Small intestine (tissue), 7 donors: ENCODE results near the gene NFKB1. TPM values are rescaled to one million over a fixed set of nuclear protein-coding genes. Genes with fewer than 3 reads are reported as not detected.
"Not testable (repeated sequence)": the region's sequence is repeated elsewhere in the genome, so short reads cannot be mapped to it uniquely, and the experiment has no call there.

Source experiments
- DNase-seq, 2 donors: peaks; one replicate each; pipeline versions ENCODE4 v3.0.0 to v3.0.0-alpha.2; 2013
- FAIRE-seq: peaks from 2 replicates; lab custom pipeline; 2012; peaks lifted over from hg19 to GRCh38; lab: Jason Lieb, UNC
- H3K27ac ChIP-seq, 3 donors: one replicate each; pipeline ENCODE4 v1.5.1; 2013; ENCODE audit warnings: low read length in 2 of 3, mild to moderate bottlenecking in 2 of 3, control low read depth in 1 of 3, inconsistent platforms in 1 of 3, low read depth in 1 of 3, moderate library complexity in 1 of 3
- H3K27me3 ChIP-seq, 3 donors: one replicate each; pipeline ENCODE4 v1.6.1; 2013; ENCODE audit warnings: low read length in 3 of 3, inconsistent platforms in 1 of 3; ENCODE audit not compliant: control insufficient read depth in 3 of 3, insufficient read depth in 3 of 3
- H3K36me3 ChIP-seq, 3 donors: one replicate each; pipeline ENCODE4 v1.6.1; 2013; ENCODE audit warnings: low read length in 3 of 3, inconsistent platforms in 1 of 3, low read depth in 1 of 3, mild to moderate bottlenecking in 1 of 3, moderate library complexity in 1 of 3; ENCODE audit not compliant: control insufficient read depth in 3 of 3, insufficient read depth in 2 of 3
- H3K4me1 ChIP-seq, 3 donors: one replicate each; pipeline ENCODE4 v1.6.1; 2013; ENCODE audit warnings: low read length in 2 of 3, inconsistent platforms in 1 of 3, low read depth in 1 of 3, mild to moderate bottlenecking in 1 of 3, moderate library complexity in 1 of 3; ENCODE audit not compliant: control insufficient read depth in 3 of 3, insufficient read depth in 2 of 3
- H3K4me3 ChIP-seq, 3 donors: one replicate each; pipeline ENCODE4 v1.5.1; 2013; ENCODE audit warnings: low read length in 3 of 3, control low read depth in 1 of 3, inconsistent platforms in 1 of 3, low read depth in 1 of 3, mild to moderate bottlenecking in 1 of 3, moderate library complexity in 1 of 3
- H3K9me3 ChIP-seq, 2 donors: one replicate each; pipeline ENCODE4 v1.6.1; 2013; ENCODE audit warnings: low read depth in 1 of 2, low read length in 1 of 2; ENCODE audit not compliant: control insufficient read depth in 2 of 2, insufficient read depth in 1 of 2
- WGBS, 3 donors: extraction: QIAGEN DNeasy Blood & Tissue Kit; methylation state at CpG; one replicate each; pipeline ENCODE4 v1.1.7; 2013; 5-methylcytosine and 5-hydroxymethylcytosine counted together
- polyA plus RNA-seq, 4 donors: library from polyadenylated mRNA; stranded (reverse) in 3 of 4; unstranded in 1 of 4; fragments of 200-250 nt in 3 of 4; fragments of 120-200 nt in 1 of 4; gene quantifications; one replicate each; pipeline versions ENCODE4 v1.2.1 to v1.2.3, GENCODE V29; 2013
- donor health status: healthy with polysubstance abuse.
- donor health status: control.
- donor health status: control.
- donor health status: Bipolar disorder and iron deficiency.
- donor health status: healthy.

The NFKB1 gene
- polyA plus RNA-seq, 4 donors, result 12.7 to 29.6 (median 17.9) TPM

- Histone ChIP-seq H3K27me3 (no peaks in the 10 kb centered on the region), H3K4me1 (peaks cover 0 to 10% (median 6%) of the 10 kb centered on the region in 3 donors), H3K36me3 (peaks cover 0 to 2% (median 2%) of the 10 kb centered on the region in 3 donors), H3K9me3 (no peaks in the 10 kb centered on the region), H3K27ac (no peak overlapping the region), H3K4me3 (no peak overlapping the region)
- WGBS, 3 donors, result 75 to 92% (median 76%) methylated on average over 4 of the region's 4 CpGs
- FAIRE-seq (no peak), DNase-seq (no peak)
Observed at GRCh38 chr4:102564399-102565059, 63.4 kb downstream of the NFKB1 start.

GRCh38 chr4:102565696-102566095, 64.5 kb downstream of the NFKB1 start:
- DNase-seq (no peak), FAIRE-seq (no peak)
- no peaks in the 10 kb centered on the region for H3K27me3 ChIP-seq
- H3K27ac ChIP-seq, result no peak overlapping the region
- WGBS, 3 donors, result 46 to 86% (median 85%) methylated on average over 2 of the region's 2 CpGs
- no peaks in the 10 kb centered on the region for H3K9me3 ChIP-seq
- peaks cover 0 to 2% (median 2%) of the 10 kb centered on the region in 3 donors for H3K4me1 ChIP-seq
- no peak overlapping the region for H3K4me3 ChIP-seq
- H3K36me3 ChIP-seq, result peaks cover 0 to 6% (median 2%) of the 10 kb centered on the region in 3 donors

GRCh38 chr4:102566426-102566825, 65.3 kb downstream of the NFKB1 start:
- Histone ChIP-seq H3K4me3 (no peak overlapping the region), H3K27ac (no peak overlapping the region), H3K27me3 (no peaks in the 10 kb centered on the region), H3K9me3 (no peaks in the 10 kb centered on the region), H3K4me1 (no peaks in the 10 kb centered on the region), H3K36me3 (peaks cover 0 to 6% (median 2%) of the 10 kb centered on the region in 3 donors)
- DNase-seq (no peak), FAIRE-seq (no peak)

DNA sequence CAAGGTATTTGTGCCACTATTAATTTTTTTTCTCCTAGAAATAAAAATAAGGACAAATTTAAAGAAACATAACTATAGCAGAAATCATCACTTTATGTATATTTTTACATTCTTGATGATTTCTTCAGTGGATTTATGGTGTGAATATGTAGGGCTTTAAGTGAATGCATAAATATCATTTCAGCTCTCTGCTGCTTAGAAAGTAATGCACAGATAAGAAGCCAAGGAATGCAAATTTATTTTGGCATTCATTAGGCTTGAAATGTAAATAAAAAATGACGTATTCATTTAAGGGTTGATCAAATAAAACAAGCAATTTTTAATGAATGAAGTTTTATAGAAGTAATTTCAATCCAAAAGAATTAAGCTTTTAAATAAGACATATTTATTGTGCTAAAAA, 66.3 kb downstream of the NFKB1 start:
- FAIRE-seq (peak; percentile 59), DNase-seq (no peak)
- H3K4me1 ChIP-seq, result no peaks in the 10 kb centered on the region
- no peak overlapping the region for H3K27ac ChIP-seq
- H3K9me3 ChIP-seq, result no peaks in the 10 kb centered on the region
- no peaks in the 10 kb centered on the region for H3K27me3 ChIP-seq
- H3K4me3 ChIP-seq, result no peak overlapping the region
- peaks cover 0 to 6% (median 2%) of the 10 kb centered on the region in 3 donors for H3K36me3 ChIP-seq
- WGBS, 3 donors, result 67 to 82% (median 67%) methylated on average over 1 of the region's 1 CpG

GRCh38 chr4:102569200-102569599, 68.0 kb downstream of the NFKB1 start:
- DNase-seq, result no peak
- Histone ChIP-seq H3K36me3 (peaks cover 0 to 6% (median 2%) of the 10 kb centered on the region in 3 donors), H3K4me1 (no peaks in the 10 kb centered on the region), H3K4me3 (no peak overlapping the region), H3K27me3 (no peaks in the 10 kb centered on the region), H3K9me3 (no peaks in the 10 kb centered on the region), H3K27ac (no peak overlapping the region)
- FAIRE-seq, result no peak
- 63 to 78% (median 73%) methylated on average over 2 of the region's 2 CpGs for WGBS, 3 donors

DNA sequence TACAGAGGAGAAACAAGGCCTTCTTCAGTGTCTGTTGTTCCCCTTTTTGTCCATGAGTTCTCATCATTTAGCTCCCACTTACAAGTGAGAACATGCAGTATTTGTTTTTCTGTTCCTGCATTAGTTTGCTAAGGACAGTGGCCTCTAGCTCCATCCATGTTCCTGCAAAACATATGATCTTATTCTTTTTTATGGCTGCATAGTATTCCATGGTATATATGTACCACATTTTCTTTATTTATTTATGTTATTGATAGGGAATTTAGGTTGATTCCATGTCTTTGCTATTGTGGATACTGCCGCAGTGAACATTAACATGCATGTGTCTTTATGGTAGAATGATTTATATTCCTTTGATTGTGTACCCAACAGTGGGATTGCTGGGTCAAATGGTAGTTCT, 69.1 kb downstream of the NFKB1 start:
- not testable (repeated sequence) for FAIRE-seq, H3K4me3 ChIP-seq, H3K4me1 ChIP-seq, H3K27me3 ChIP-seq, H3K36me3 ChIP-seq, H3K9me3 ChIP-seq, H3K27ac ChIP-seq, DNase-seq
- 97 to 100% (median 99%) methylated on average over 1 of the region's 1 CpG for WGBS, 3 donors

- Histone ChIP-seq H3K9me3 (no peaks in the 10 kb centered on the region), H3K36me3 (peaks cover 3 to 10% (median 5%) of the 10 kb centered on the region in 3 donors), H3K27ac (no peak overlapping the region), H3K27me3 (no peaks in the 10 kb centered on the region), H3K4me1 (no peaks in the 10 kb centered on the region), H3K4me3 (no peak overlapping the region)
- 87 to 91% (median 89%) methylated on average over 3 of the region's 3 CpGs for WGBS, 3 donors
- DNase-seq (no peak), FAIRE-seq (no peak)
Observed at GRCh38 chr4:102572452-102572851, 71.3 kb downstream of the NFKB1 start.

GRCh38 chr4:102574317-102574716, 73.2 kb downstream of the NFKB1 start:
- FAIRE-seq (no peak), DNase-seq (no peak)
- 74 to 85% (median 75%) methylated on average over 2 of the region's 2 CpGs for WGBS, 3 donors
- no peaks in the 10 kb centered on the region for H3K9me3 ChIP-seq
- peaks cover 3 to 16% (median 15%) of the 10 kb centered on the region in 3 donors for H3K36me3 ChIP-seq
- H3K27ac ChIP-seq, result no peak overlapping the region
- H3K27me3 ChIP-seq, result no peaks in the 10 kb centered on the region
- no peaks in the 10 kb centered on the region for H3K4me1 ChIP-seq
- no peak overlapping the region for H3K4me3 ChIP-seq
